HepG2 (cell line): ENCODE results near the gene POFUT2. TPM values are rescaled to one million over a fixed set of nuclear protein-coding genes. Genes with fewer than 3 reads are reported as not detected.

ENCODE experiments used
- EZH2 ChIP-seq: conservative IDR thresholded peaks from 2 replicates; pipeline ENCODE4 v1.6.1; 2012; ENCODE audit warnings: mild to moderate bottlenecking, low read depth, low read length, moderate library complexity
- FLYWCH1 ChIP-seq: sonication (generic); formaldehyde crosslinking; IDR thresholded peaks from 2 replicates; pipeline ENCODE4 v1.8.1; 2023; ENCODE audit warnings: mild to moderate bottlenecking, missing genetic modification reagents
- FOXA3 ChIP-seq: IDR thresholded peaks from 2 replicates; pipeline ENCODE4 v1.6.1; 2016; ENCODE audit warnings: missing genetic modification reagents, missing compliant biosample characterization
- GATA4 ChIP-seq: sonication (generic); IDR thresholded peaks from 2 replicates; pipeline ENCODE4 v1.6.1; 2016; ENCODE audit warnings: antibody characterized with exemption, low read depth, borderline replicate concordance
- GTF3A ChIP-seq: sonication (generic); formaldehyde crosslinking; conservative IDR thresholded peaks from 2 replicates; pipeline ENCODE4 v1.4.0; 2020; ENCODE audit warnings: mild to moderate bottlenecking, missing genetic modification reagents
- KMT2A ChIP-seq: sonication (generic); formaldehyde crosslinking; IDR thresholded peaks from 2 replicates; pipeline ENCODE4 v1.4.0; 2020; ENCODE audit warnings: missing genetic modification reagents
- MAFG ChIP-seq: sonication (generic); formaldehyde crosslinking; IDR thresholded peaks from 2 replicates; pipeline ENCODE4 v1.5.1; 2020; ENCODE audit warnings: mild to moderate bottlenecking, missing genetic modification reagents
- MED13 ChIP-seq: sonication (generic); formaldehyde crosslinking; IDR thresholded peaks from 2 replicates; pipeline ENCODE4 v1.5.0; 2020; ENCODE audit warnings: missing genetic modification reagents
- MZF1 ChIP-seq: sonication (generic); formaldehyde crosslinking; IDR thresholded peaks from 2 replicates; pipeline ENCODE4 v1.8.1; 2023; ENCODE audit warnings: mild to moderate bottlenecking, missing genetic modification reagents, borderline replicate concordance
- NFKBIZ ChIP-seq: IDR thresholded peaks from 2 replicates; pipeline ENCODE4 v1.6.1; 2018; ENCODE audit warnings: missing genetic modification reagents, missing compliant biosample characterization
- ONECUT2 ChIP-seq: sonication (generic); formaldehyde crosslinking; IDR thresholded peaks from 2 replicates; pipeline ENCODE4 v1.4.0; 2020; ENCODE audit warnings: missing genetic modification reagents
- PCBP1 ChIP-seq: fragments of 200-400 bp; formaldehyde crosslinking; IDR thresholded peaks from 2 replicates; pipeline ENCODE4 v1.6.1; 2017; ENCODE audit warnings: mild to moderate bottlenecking, low read depth, low read length, borderline replicate concordance
- PITX1 ChIP-seq: sonication (generic); formaldehyde crosslinking; IDR thresholded peaks from 2 replicates; pipeline ENCODE4 v1.5.1; 2020; ENCODE audit warnings: mild to moderate bottlenecking, missing genetic modification reagents
- SMC3 ChIP-seq: IDR thresholded peaks from 2 replicates; pipeline ENCODE4 v1.6.1; 2011; ENCODE audit warnings: low read length, improper control_type of control experiment
- SMYD3 ChIP-seq: sonication (generic); formaldehyde crosslinking; IDR thresholded peaks from 2 replicates; pipeline ENCODE4 v1.8.1; 2023; ENCODE audit warnings: mild to moderate bottlenecking, missing genetic modification reagents
- TGIF2 ChIP-seq: IDR thresholded peaks from 2 replicates; pipeline ENCODE4 v1.6.1; 2016; ENCODE audit warnings: control low read depth, missing compliant biosample characterization
- ZBTB1 ChIP-seq: sonication (generic); formaldehyde crosslinking; IDR thresholded peaks from 2 replicates; pipeline ENCODE4 v1.4.0; 2020; ENCODE audit warnings: missing genetic modification reagents, borderline replicate concordance
- ZNF33A ChIP-seq: sonication (generic); formaldehyde crosslinking; IDR thresholded peaks from 2 replicates; pipeline ENCODE4 v1.5.1; 2020; ENCODE audit warnings: missing genetic modification reagents, mild to moderate bottlenecking, moderate library complexity, borderline replicate concordance
- ZNF367 ChIP-seq: sonication (generic); formaldehyde crosslinking; IDR thresholded peaks from 2 replicates; pipeline ENCODE4 v1.4.0; 2020; ENCODE audit warnings: missing genetic modification reagents, borderline replicate concordance
- ZNF432 ChIP-seq: sonication (generic); formaldehyde crosslinking; IDR thresholded peaks from 2 replicates; pipeline ENCODE4 v1.5.0; 2020; ENCODE audit warnings: missing genetic modification reagents, mild to moderate bottlenecking, borderline replicate concordance
- ZNF446 ChIP-seq: sonication (generic); formaldehyde crosslinking; IDR thresholded peaks from 2 replicates; pipeline ENCODE4 v1.5.0; 2020; ENCODE audit warnings: mild to moderate bottlenecking, missing genetic modification reagents
- ZNF556 ChIP-seq: sonication (generic); formaldehyde crosslinking; IDR thresholded peaks from 2 replicates; pipeline ENCODE4 v1.4.0; 2020; ENCODE audit warnings: mild to moderate bottlenecking, missing genetic modification reagents, borderline replicate concordance
- ZNF768 ChIP-seq: sonication (generic); formaldehyde crosslinking; IDR thresholded peaks from 2 replicates; pipeline ENCODE4 v1.4.0; 2020; ENCODE audit warnings: missing genetic modification reagents
- ZNF883 ChIP-seq: sonication (generic); formaldehyde crosslinking; IDR thresholded peaks from 2 replicates; pipeline ENCODE4 v1.5.1; 2020; ENCODE audit warnings: mild to moderate bottlenecking, missing genetic modification reagents; ENCODE audit errors: not compliant biosample characterization
- polyA plus RNA-seq, 8 experiments: library from polyadenylated mRNA; depleted of rRNA in 3 of 8; stranded (reverse) in 7 of 8; unstranded in 1 of 8; fragments of >200 nt; fragmentation: Illumina TruSeq in 4 of 8; extraction: Trizol in 4 of 8; gene quantifications; 2 replicates each; pipeline versions ENCODE4 v1.2.1 to v1.2.3, GENCODE V29; 2011 to 2016; ENCODE audit warnings: low read depth in 4 of 8, missing spikeins in 1 of 8, mixed read lengths in 1 of 8; ENCODE audit not compliant: insufficient read depth in 1 of 8
- total RNA-seq, 5 experiments: library from RNA; depleted of rRNA; stranded (reverse); fragments of >200 nt; fragmentation: Illumina TruSeq; extraction: Trizol; gene quantifications; 2 replicates each; pipeline ENCODE4 v1.2.3, GENCODE V29; 2016; ENCODE audit warnings: low read depth in 1 of 5
- TF ChIP-seq, protein P1 (sequence below): sonication (generic); formaldehyde crosslinking; IDR thresholded peaks from 2 replicates; pipeline ENCODE4 v1.5.1; 2020; ENCODE audit warnings: missing genetic modification reagents, mild to moderate bottlenecking, borderline replicate concordance
- TF ChIP-seq, protein P2 (sequence below): sonication (generic); formaldehyde crosslinking; IDR thresholded peaks from 2 replicates; pipeline ENCODE4 v1.8.0; 2022; ENCODE audit warnings: mild to moderate bottlenecking, missing genetic modification reagents, borderline replicate concordance
- TF ChIP-seq, protein P3 (sequence below): IDR thresholded peaks from 2 replicates; pipeline ENCODE4 v1.6.1; 2018; ENCODE audit warnings: missing genetic modification reagents

Gene POFUT2
- total and polyA plus RNA-seq, 2 of the 13 experiments (the other 11 are each of a cell fraction or from before 2014, with no cell fraction given), result 22.8 to 24.0 TPM

DNA sequence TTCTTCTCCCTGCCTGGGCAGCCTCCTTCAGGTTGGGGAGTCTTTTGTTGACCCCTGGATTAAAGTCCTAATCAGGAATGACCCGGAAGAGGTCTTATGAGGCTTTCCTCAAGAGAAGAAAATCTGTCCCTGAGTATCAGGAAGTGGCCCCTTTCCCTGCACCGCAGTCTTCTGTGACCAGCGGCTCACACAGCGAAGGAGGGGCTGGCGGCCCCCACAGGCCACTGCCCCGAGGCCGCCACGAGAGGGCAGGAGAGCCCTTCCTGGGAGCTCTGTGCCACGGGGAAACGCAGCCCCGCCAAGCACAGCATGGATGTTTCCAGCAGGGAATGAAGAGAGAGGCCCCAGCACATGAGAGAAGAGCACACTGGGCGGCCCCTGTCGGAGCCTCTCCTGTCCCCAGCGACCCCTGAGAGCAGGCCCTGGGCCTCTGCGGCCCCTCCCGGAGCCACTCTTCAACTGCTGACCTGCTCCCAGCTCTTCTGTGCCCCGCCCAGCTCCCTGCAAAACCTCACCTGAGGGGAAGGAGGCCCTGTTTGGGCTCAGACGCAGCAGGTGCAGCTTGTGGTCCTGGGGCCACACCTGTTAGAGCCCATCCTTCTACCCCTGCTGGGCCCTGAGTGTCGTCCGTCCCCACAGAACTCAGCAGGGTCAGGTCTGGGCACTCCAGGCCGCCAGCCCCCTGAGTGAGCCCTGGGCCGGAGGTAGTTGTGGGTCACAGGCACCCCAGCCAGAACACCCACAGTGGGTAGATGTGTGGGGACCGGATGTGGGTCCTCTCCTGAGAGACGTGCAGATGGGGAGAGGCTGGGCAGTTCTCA lies 4.9 kb upstream of the POFUT2 start (continued):
- TF ChIP-seq PCBP1 (no peak), ZNF367 (CRISPR knock-in tag) (no peak), GATA4 (no peak), ZNF446 (CRISPR knock-in tag) (0 out of 2 replicates have a peak, but pooled peaks have one; percentile 36), ZNF883 (CRISPR knock-in tag) (no peak), KMT2A (CRISPR knock-in tag) (no peak; the same call in 1 of the 2 replicates), FOXA3 (CRISPR knock-in tag) (peak; percentile 57), EZH2 (no peak), MAFG (CRISPR knock-in tag) (no peak), MED13 (CRISPR knock-in tag) (0 out of 2 replicates have a peak, but pooled peaks have one; percentile 18), SMYD3 (no peak), GTF3A (CRISPR knock-in tag) (no peak), MZF1 (CRISPR knock-in tag) (no peak), ZNF33A (CRISPR knock-in tag) (no peak), ZNF768 (CRISPR knock-in tag) (0 out of 2 replicates have a peak, but pooled peaks have one; percentile 38), FLYWCH1 (CRISPR knock-in tag) (no peak), PITX1 (CRISPR knock-in tag) (no peak), ZBTB1 (no peak), TGIF2 (CRISPR knock-in tag) (no peak; the same call in 1 of the 2 replicates), ZNF432 (CRISPR knock-in tag) (no peak), ONECUT2 (CRISPR knock-in tag) (no peak), ZNF556 (no peak), SMC3 (peak; percentile 77), NFKBIZ (CRISPR knock-in tag) (peak; percentile 48; the same call in 1 of the 2 replicates)
- TF ChIP-seq, protein P1, sequence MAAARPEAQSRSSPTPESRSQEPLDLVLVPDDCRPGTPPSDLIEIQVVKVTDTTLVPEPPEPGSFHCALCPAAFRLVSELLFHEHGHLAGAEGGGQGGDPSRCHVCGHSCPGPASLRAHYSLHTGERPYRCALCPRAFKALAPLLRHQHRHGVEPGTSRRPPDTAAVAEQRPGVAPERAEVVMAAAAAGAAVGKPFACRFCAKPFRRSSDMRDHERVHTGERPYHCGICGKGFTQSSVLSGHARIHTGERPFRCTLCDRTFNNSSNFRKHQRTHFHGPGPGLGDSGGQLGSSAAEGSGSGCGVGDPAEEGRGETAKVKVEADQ (CRISPR knock-in tag), result no peak
- TF ChIP-seq, protein P2, sequence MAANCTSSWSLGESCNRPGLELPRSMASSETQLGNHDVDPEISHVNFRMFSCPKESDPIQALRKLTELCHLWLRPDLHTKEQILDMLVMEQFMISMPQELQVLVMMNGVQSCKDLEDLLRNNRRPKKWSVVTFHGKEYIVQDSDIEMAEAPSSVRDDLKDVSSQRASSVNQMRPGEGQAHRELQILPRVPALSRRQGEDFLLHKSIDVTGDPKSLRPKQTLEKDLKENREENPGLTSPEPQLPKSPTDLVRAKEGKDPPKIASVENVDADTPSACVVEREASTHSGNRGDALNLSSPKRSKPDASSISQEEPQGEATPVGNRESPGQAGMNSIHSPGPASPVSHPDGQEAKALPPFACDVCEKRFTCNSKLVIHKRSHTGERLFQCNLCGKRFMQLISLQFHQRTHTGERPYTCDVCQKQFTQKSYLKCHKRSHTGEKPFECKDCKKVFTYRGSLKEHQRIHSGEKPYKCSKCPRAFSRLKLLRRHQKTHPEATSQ (CRISPR knock-in tag), result no peak
- TF ChIP-seq, protein P3, sequence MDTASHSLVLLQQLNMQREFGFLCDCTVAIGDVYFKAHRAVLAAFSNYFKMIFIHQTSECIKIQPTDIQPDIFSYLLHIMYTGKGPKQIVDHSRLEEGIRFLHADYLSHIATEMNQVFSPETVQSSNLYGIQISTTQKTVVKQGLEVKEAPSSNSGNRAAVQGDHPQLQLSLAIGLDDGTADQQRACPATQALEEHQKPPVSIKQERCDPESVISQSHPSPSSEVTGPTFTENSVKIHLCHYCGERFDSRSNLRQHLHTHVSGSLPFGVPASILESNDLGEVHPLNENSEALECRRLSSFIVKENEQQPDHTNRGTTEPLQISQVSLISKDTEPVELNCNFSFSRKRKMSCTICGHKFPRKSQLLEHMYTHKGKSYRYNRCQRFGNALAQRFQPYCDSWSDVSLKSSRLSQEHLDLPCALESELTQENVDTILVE (CRISPR knock-in tag), result peak; percentile 63; the same call in 1 of the 2 replicates
